Sigmoid colon (tissue), 7 donors: Measurements from ENCODE around the gene TRAT1. TPM values are rescaled to one million over a fixed set of nuclear protein-coding genes. Genes with fewer than 3 reads are reported as not detected.

ENCODE experiments used
- DNase-seq: peaks from one replicate; pipeline ENCODE4 v3.0.0-alpha.2; 2019
- H3K27ac ChIP-seq, 4 donors: fragments of 200-600 bp; sonication (generic); one replicate each; pipeline ENCODE4 v1.5.1; 2016 to 2019; ENCODE audit warnings: mild to moderate bottlenecking in 1 of 4
- H3K27me3 ChIP-seq, 3 donors: fragments of 200-600 bp; sonication (generic); one replicate each; pipeline ENCODE4 v1.5.1; 2019; ENCODE audit warnings: mild to moderate bottlenecking in 1 of 3
- H3K36me3 ChIP-seq, 4 donors: fragments of 200-600 bp; sonication (generic); one replicate each; pipeline ENCODE4 v1.5.1; 2016 to 2019
- H3K4me1 ChIP-seq, 4 donors: fragments of 200-600 bp; sonication (generic); one replicate each; pipeline ENCODE4 v1.5.1; 2017 to 2019
- H3K4me3 ChIP-seq, 4 donors: fragments of 200-600 bp; sonication (generic); one replicate each; pipeline ENCODE4 v1.5.1; 2017 to 2019; ENCODE audit warnings: mild to moderate bottlenecking in 2 of 4, moderate library complexity in 1 of 4
- H3K9me3 ChIP-seq, 4 donors: fragments of 200-600 bp in 3 of 4; sonication (generic) in 3 of 4; one replicate each; pipeline versions ENCODE4 v1.5.1 to v1.6.1; 2013 to 2019
- CTCF ChIP-seq, 4 experiments: fragments of 450-650 bp in 3 of 4; fragments of 200-600 bp in 1 of 4; IDR thresholded peaks; one replicate each; pipeline ENCODE4 v1.5.1; 2016 to 2019; ENCODE audit warnings: antibody characterized with exemption in 4 of 4, mild to moderate bottlenecking in 3 of 4, moderate library complexity in 2 of 4
- EP300 ChIP-seq, 4 donors: sonication (generic); formaldehyde crosslinking; IDR thresholded peaks; one replicate each; pipeline ENCODE4 v1.6.1; 2017; ENCODE audit warnings: antibody characterized with exemption in 4 of 4
- POLR2A ChIP-seq, 2 donors: fragments of 450-650 bp; IDR thresholded peaks; one replicate each; pipeline ENCODE4 v1.6.1; 2016; ENCODE audit warnings: antibody characterized with exemption in 2 of 2, mild to moderate bottlenecking in 2 of 2, moderate library complexity in 2 of 2
- POLR2AphosphoS5 ChIP-seq, 4 donors: sonication (generic); formaldehyde crosslinking; IDR thresholded peaks; one replicate each; pipeline ENCODE4 v1.6.1; 2017; ENCODE audit warnings: antibody characterized with exemption in 4 of 4
- WGBS, 2 donors: extraction: QIAGEN DNeasy Blood & Tissue Kit; methylation state at CpG; one replicate each; pipeline ENCODE4 v1.1.7; 2013; 5-methylcytosine and 5-hydroxymethylcytosine counted together
- intact Hi-C: fragments of 100-400 bp; cut with DNase I; formaldehyde crosslinking; loops from one replicate; pipeline ENCODE4 v1.15.1; 2023
- polyA plus RNA-seq, 3 donors: library from polyadenylated mRNA; stranded (reverse); fragments of 200-250 nt; gene quantifications; one replicate each; pipeline ENCODE4 v1.2.3, GENCODE V29; 2013
- total RNA-seq, 4 donors: library from RNA; depleted of rRNA; stranded (reverse); fragments of >200 nt; gene quantifications; one replicate each; pipeline ENCODE4 v1.1.0, GENCODE V29; 2016
- donor health status: healthy with polysubstance abuse.
- donor health status: Bipolar disorder and iron deficiency.
- donor health status: healthy.

TRAT1 gene
- total and polyA plus RNA-seq, 7 donors, result 0.27 to 4.4 (median 0.33) TPM; not detected in 4

- TF ChIP-seq POLR2A (IDR thresholded peaks at IDR 0.05) (no peak), CTCF (IDR thresholded peaks at IDR 0.05) (no peak), POLR2AphosphoS5 (IDR thresholded peaks at IDR 0.05) (no peak), EP300 (IDR thresholded peaks at IDR 0.05) (no peak)
- no peak overlapping the region for H3K27ac ChIP-seq
- DNase-seq, result no peak
- no peaks in the 10 kb centered on the region for H3K4me1 ChIP-seq
- no peaks in the 10 kb centered on the region for H3K9me3 ChIP-seq
- no peaks in the 10 kb centered on the region for H3K27me3 ChIP-seq
- H3K4me3 ChIP-seq, result no peak overlapping the region
- H3K36me3 ChIP-seq, result no peaks in the 10 kb centered on the region
- 20 to 32% methylated on average over 3 of the region's 3 CpGs for WGBS, 2 donors
- intact Hi-C loops, result no loop called here
Observed at GRCh38 chr3:108791473-108791872, 31.1 kb upstream of the TRAT1 start.

- Histone ChIP-seq H3K4me3 (no peak overlapping the region), H3K9me3 (no peaks in the 10 kb centered on the region), H3K27ac (no peak overlapping the region), H3K4me1 (no peaks in the 10 kb centered on the region), H3K27me3 (no peaks in the 10 kb centered on the region), H3K36me3 (no peaks in the 10 kb centered on the region)
- intact Hi-C loops, result no loop called here
- no peak for DNase-seq
- WGBS, 2 donors, result 28 to 74% methylated on average over 2 of the region's 2 CpGs
- TF ChIP-seq EP300 (IDR thresholded peaks at IDR 0.05) (no peak), CTCF (IDR thresholded peaks at IDR 0.05) (no peak), POLR2A (IDR thresholded peaks at IDR 0.05) (no peak), POLR2AphosphoS5 (IDR thresholded peaks at IDR 0.05) (no peak)
Observed at GRCh38 chr3:108804437-108804836, 18.1 kb upstream of the TRAT1 start.

DNA sequence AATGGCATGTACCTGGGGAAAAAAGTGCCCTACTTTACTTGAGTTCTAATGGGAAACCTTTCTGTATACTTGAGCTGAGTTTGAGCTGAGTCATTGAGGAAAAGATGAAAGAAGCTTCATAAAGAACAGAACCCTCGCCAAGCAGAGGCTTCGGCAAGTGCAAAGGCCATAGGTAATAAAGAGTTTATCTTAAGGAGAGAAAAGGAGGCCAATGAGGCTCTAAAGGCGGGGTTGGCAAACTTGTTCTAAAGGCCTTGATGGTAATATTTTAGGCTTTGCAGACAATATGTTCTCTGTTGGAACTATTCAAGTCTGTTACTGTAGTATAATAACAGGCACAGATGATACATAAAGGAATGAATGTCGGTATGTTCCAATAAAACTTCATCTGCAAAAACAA lies 17.6 kb upstream of the TRAT1 start:
- Histone ChIP-seq H3K36me3 (no peaks in the 10 kb centered on the region), H3K4me3 (no peak overlapping the region), H3K27ac (no peak overlapping the region), H3K4me1 (no peaks in the 10 kb centered on the region), H3K27me3 (no peaks in the 10 kb centered on the region), H3K9me3 (no peaks in the 10 kb centered on the region)
- WGBS, 2 donors, result 21 to 66% methylated on average over 4 of the region's 4 CpGs
- no peak for DNase-seq
- TF ChIP-seq POLR2AphosphoS5 (IDR thresholded peaks at IDR 0.05), result no peak
- TF ChIP-seq EP300 (IDR thresholded peaks at IDR 0.05), result no peak
- TF ChIP-seq POLR2A (IDR thresholded peaks at IDR 0.05), result no peak
- no peak for TF ChIP-seq CTCF (IDR thresholded peaks at IDR 0.05)
- intact Hi-C loops, result no loop called here

- WGBS, 2 donors, result 65 to 83% methylated on average over 4 of the region's 4 CpGs
- no peak for DNase-seq
- intact Hi-C loops, result no loop called here
- no peak overlapping the region for H3K27ac ChIP-seq
- no peaks in the 10 kb centered on the region for H3K4me1 ChIP-seq
- no peaks in the 10 kb centered on the region for H3K36me3 ChIP-seq
- no peaks in the 10 kb centered on the region for H3K27me3 ChIP-seq
- no peak for TF ChIP-seq EP300 (IDR thresholded peaks at IDR 0.05)
- TF ChIP-seq POLR2AphosphoS5 (IDR thresholded peaks at IDR 0.05), result no peak
- no peak for TF ChIP-seq CTCF (IDR thresholded peaks at IDR 0.05)
- no peak for TF ChIP-seq POLR2A (IDR thresholded peaks at IDR 0.05)
- H3K9me3 ChIP-seq, result no peaks in the 10 kb centered on the region
- no peak overlapping the region for H3K4me3 ChIP-seq
Observed at GRCh38 chr3:108806316-108806715, 16.3 kb upstream of the TRAT1 start.

GRCh38 chr3:108818404-108818803 lies 4.2 kb upstream of the TRAT1 start:
- intact Hi-C loops, result no loop called here
- Histone ChIP-seq H3K4me1 (no peaks in the 10 kb centered on the region), H3K27me3 (no peaks in the 10 kb centered on the region), H3K27ac (no peak overlapping the region), H3K36me3 (no peaks in the 10 kb centered on the region), H3K9me3 (no peaks in the 10 kb centered on the region), H3K4me3 (no peak overlapping the region)
- 23 to 26% methylated on average over 2 of the region's 2 CpGs for WGBS, 2 donors
- DNase-seq, result no peak
- TF ChIP-seq EP300 (IDR thresholded peaks at IDR 0.05), result no peak
- TF ChIP-seq CTCF (IDR thresholded peaks at IDR 0.05), result no peak
- TF ChIP-seq POLR2A (IDR thresholded peaks at IDR 0.05), result no peak
- TF ChIP-seq POLR2AphosphoS5 (IDR thresholded peaks at IDR 0.05), result no peak
